ENCODE data around the gene SPTBN4.
"Not testable (repeated sequence)": the region's sequence is repeated elsewhere in the genome, so short reads cannot be mapped to it uniquely, and the experiment has no call there.

SPTBN4 gene

GRCh38 chr19:40585241-40585981 lies 118.6 kb downstream of the SPTBN4 start:
- H3K27me3 ChIP-seq (replicated peaks; ENCODE audit: control insufficient read depth, insufficient read depth, low read length, poor library complexity, severe bottlenecking), result no peaks in the 10 kb centered on the region
- H3K36me3 ChIP-seq (ENCODE audit: control insufficient read depth, insufficient read depth, low read length), result peaks cover 62% of the 10 kb centered on the region
- no peak for DNase-seq
- H3K9me3 ChIP-seq (ENCODE audit: control insufficient read depth, low read length), result no peaks in the 10 kb centered on the region
- H3K4me3 ChIP-seq (ENCODE audit: insufficient read depth, low read depth, low read length, poor library complexity, severe bottlenecking), result no peak overlapping the region
- H3K4me1 ChIP-seq (ENCODE audit: control insufficient read depth, insufficient read depth, low read length, poor library complexity, severe bottlenecking), result no peaks in the 10 kb centered on the region
- no peak overlapping the region for H3K27ac ChIP-seq (ENCODE audit: insufficient read depth, low read length, poor library complexity, severe bottlenecking)

GRCh38 chr19:40585982-40586422 lies 119.2 kb downstream of the SPTBN4 start:
- Histone ChIP-seq H3K36me3 (ENCODE audit: control insufficient read depth, insufficient read depth, low read length) (peaks cover 56% of the 10 kb centered on the region), H3K27ac (ENCODE audit: insufficient read depth, low read length, poor library complexity, severe bottlenecking) (no peak overlapping the region), H3K9me3 (ENCODE audit: control insufficient read depth, low read length) (no peaks in the 10 kb centered on the region), H3K4me3 (ENCODE audit: insufficient read depth, low read depth, low read length, poor library complexity, severe bottlenecking) (no peak overlapping the region), H3K4me1 (ENCODE audit: control insufficient read depth, insufficient read depth, low read length, poor library complexity, severe bottlenecking) (no peaks in the 10 kb centered on the region), H3K27me3 (replicated peaks; ENCODE audit: control insufficient read depth, insufficient read depth, low read length, poor library complexity, severe bottlenecking) (no peaks in the 10 kb centered on the region)
- no peak for DNase-seq

DNA sequence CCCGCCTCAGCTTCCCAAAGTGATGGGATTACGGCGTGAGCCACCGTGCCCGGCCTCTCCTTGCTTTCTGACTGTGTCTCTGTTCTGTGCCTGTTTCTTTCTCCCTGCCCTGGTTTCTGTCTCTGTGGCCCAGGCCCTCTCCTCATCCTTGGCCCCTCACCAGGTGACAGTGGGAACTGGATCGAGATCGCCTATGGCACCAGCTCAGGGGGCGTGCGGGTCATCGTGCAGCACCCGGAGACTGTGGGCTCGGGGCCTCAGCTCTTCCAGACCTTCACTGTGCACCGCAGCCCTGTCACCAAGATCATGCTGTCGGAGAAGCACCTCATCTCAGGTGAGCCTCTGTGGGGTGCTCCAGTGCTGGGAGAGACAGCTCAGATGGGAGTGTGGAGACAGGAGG lies 119.8 kb downstream of the SPTBN4 start:
- no peak overlapping the region for H3K4me3 ChIP-seq (ENCODE audit: insufficient read depth, low read depth, low read length, poor library complexity, severe bottlenecking)
- no peak for DNase-seq
- peaks cover 50% of the 10 kb centered on the region for H3K36me3 ChIP-seq (ENCODE audit: control insufficient read depth, insufficient read depth, low read length)
- no peaks in the 10 kb centered on the region for H3K27me3 ChIP-seq (replicated peaks; ENCODE audit: control insufficient read depth, insufficient read depth, low read length, poor library complexity, severe bottlenecking)
- H3K27ac ChIP-seq (ENCODE audit: insufficient read depth, low read length, poor library complexity, severe bottlenecking), result no peak overlapping the region
- H3K9me3 ChIP-seq (ENCODE audit: control insufficient read depth, low read length), result no peaks in the 10 kb centered on the region
- no peaks in the 10 kb centered on the region for H3K4me1 ChIP-seq (ENCODE audit: control insufficient read depth, insufficient read depth, low read length, poor library complexity, severe bottlenecking)

GRCh38 chr19:40588110-40588854 lies 121.5 kb downstream of the SPTBN4 start:
- H3K27ac ChIP-seq (ENCODE audit: insufficient read depth, low read length, poor library complexity, severe bottlenecking), result no peak overlapping the region
- no peaks in the 10 kb centered on the region for H3K9me3 ChIP-seq (ENCODE audit: control insufficient read depth, low read length)
- H3K27me3 ChIP-seq (replicated peaks; ENCODE audit: control insufficient read depth, insufficient read depth, low read length, poor library complexity, severe bottlenecking), result no peaks in the 10 kb centered on the region
- H3K4me3 ChIP-seq (ENCODE audit: insufficient read depth, low read depth, low read length, poor library complexity, severe bottlenecking), result no peak overlapping the region
- DNase-seq, result no peak
- H3K36me3 ChIP-seq (ENCODE audit: control insufficient read depth, insufficient read depth, low read length), result peaks cover 33% of the 10 kb centered on the region
- H3K4me1 ChIP-seq (ENCODE audit: control insufficient read depth, insufficient read depth, low read length, poor library complexity, severe bottlenecking), result no peaks in the 10 kb centered on the region

- no peak for DNase-seq
- Histone ChIP-seq H3K27ac (ENCODE audit: insufficient read depth, low read length, poor library complexity, severe bottlenecking) (no peak overlapping the region), H3K4me3 (ENCODE audit: insufficient read depth, low read depth, low read length, poor library complexity, severe bottlenecking) (no peak overlapping the region), H3K9me3 (ENCODE audit: control insufficient read depth, low read length) (no peaks in the 10 kb centered on the region), H3K36me3 (ENCODE audit: control insufficient read depth, insufficient read depth, low read length) (peaks cover 32% of the 10 kb centered on the region), H3K27me3 (replicated peaks; ENCODE audit: control insufficient read depth, insufficient read depth, low read length, poor library complexity, severe bottlenecking) (no peaks in the 10 kb centered on the region), H3K4me1 (ENCODE audit: control insufficient read depth, insufficient read depth, low read length, poor library complexity, severe bottlenecking) (no peaks in the 10 kb centered on the region)
Measured at GRCh38 chr19:40588926-40589569, 122.2 kb downstream of the SPTBN4 start.

GRCh38 chr19:40589591-40590429 lies 123.0 kb downstream of the SPTBN4 start:
- no peak for DNase-seq
- Histone ChIP-seq H3K27me3 (replicated peaks; ENCODE audit: control insufficient read depth, insufficient read depth, low read length, poor library complexity, severe bottlenecking) (no peaks in the 10 kb centered on the region), H3K4me1 (ENCODE audit: control insufficient read depth, insufficient read depth, low read length, poor library complexity, severe bottlenecking) (peaks cover 6% of the 10 kb centered on the region), H3K4me3 (ENCODE audit: insufficient read depth, low read depth, low read length, poor library complexity, severe bottlenecking) (no peak overlapping the region), H3K9me3 (ENCODE audit: control insufficient read depth, low read length) (no peaks in the 10 kb centered on the region), H3K36me3 (ENCODE audit: control insufficient read depth, insufficient read depth, low read length) (peaks cover 32% of the 10 kb centered on the region), H3K27ac (ENCODE audit: insufficient read depth, low read length, poor library complexity, severe bottlenecking) (no peak overlapping the region)

DNA sequence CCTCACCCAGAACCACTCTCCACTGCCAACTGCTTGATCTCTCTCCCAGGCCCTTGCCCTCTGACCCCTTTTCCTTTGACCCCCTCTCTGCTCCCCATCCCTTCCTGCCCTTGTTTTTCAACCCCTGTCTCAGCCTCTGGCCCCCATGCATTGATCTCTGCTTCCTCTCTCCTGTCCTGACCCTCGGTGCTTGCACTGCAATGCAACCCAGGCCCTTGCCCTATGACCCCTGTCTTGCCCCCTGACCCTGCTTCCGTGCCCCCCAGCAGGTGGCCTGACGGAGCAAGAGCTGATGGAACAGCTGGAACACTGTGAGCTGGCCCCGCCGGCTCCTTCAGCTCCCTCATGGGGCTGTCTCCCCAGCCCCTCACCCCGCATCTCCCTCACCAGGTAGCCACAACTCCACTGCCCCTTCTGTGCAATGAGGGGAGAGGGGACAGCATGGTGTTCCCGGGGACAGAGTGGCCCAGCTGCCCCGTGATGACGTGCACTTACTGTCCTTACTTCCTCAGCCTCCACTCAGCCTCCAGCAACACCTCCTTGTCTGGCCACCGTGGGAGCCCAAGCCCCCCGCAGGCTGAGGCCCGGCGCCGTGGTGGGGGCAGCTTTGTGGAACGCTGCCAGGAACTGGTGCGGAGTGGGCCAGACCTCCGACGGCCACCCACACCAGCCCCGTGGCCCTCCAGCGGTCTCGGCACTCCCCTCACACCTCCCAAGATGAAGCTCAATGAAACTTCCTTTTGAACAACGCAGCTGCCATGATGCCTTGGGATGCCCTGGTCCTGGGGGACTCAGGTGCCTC lies 123.9 kb downstream of the SPTBN4 start:
- no peak for DNase-seq
- Histone ChIP-seq H3K27ac (ENCODE audit: insufficient read depth, low read length, poor library complexity, severe bottlenecking) (no peak overlapping the region), H3K36me3 (ENCODE audit: control insufficient read depth, insufficient read depth, low read length) (peaks cover 32% of the 10 kb centered on the region)

DNA sequence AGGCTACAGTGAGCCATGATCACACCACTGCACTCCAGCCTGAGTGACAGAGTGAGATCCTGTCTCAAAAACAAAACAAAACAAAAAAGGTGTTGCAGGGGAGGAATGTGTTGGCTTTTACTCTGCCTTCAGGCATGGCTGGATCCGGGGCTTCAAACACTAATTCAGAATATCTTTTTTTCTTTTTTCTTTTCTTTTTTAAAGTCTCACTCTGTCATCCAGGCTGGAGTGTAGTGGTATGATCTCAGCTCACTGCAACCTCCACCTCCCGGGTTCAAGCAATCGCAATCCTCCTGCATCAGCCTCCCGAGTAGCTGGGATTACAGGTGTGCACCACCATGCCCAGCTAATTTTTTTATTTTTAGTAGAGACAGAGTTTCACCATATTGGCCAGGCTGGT lies 124.9 kb downstream of the SPTBN4 start:
- H3K9me3 ChIP-seq (ENCODE audit: control insufficient read depth, low read length); H3K4me3 ChIP-seq (ENCODE audit: insufficient read depth, low read depth, low read length, poor library complexity, severe bottlenecking); H3K27me3 ChIP-seq (replicated peaks; ENCODE audit: control insufficient read depth, insufficient read depth, low read length, poor library complexity, severe bottlenecking); DNase-seq; H3K4me1 ChIP-seq (ENCODE audit: control insufficient read depth, insufficient read depth, low read length, poor library complexity, severe bottlenecking); H3K27ac ChIP-seq (ENCODE audit: insufficient read depth, low read length, poor library complexity, severe bottlenecking): not testable (repeated sequence)
- peaks cover 21% of the 10 kb centered on the region for H3K36me3 ChIP-seq (ENCODE audit: control insufficient read depth, insufficient read depth, low read length)

More for the DNA sequence above, 123.9 kb downstream of the SPTBN4 start:
- peaks cover 6% of the 10 kb centered on the region for H3K4me1 ChIP-seq (ENCODE audit: control insufficient read depth, insufficient read depth, low read length, poor library complexity, severe bottlenecking)
- H3K27me3 ChIP-seq (replicated peaks; ENCODE audit: control insufficient read depth, insufficient read depth, low read length, poor library complexity, severe bottlenecking), result no peaks in the 10 kb centered on the region
- H3K9me3 ChIP-seq (ENCODE audit: control insufficient read depth, low read length), result no peaks in the 10 kb centered on the region
- H3K4me3 ChIP-seq (ENCODE audit: insufficient read depth, low read depth, low read length, poor library complexity, severe bottlenecking), result no peak overlapping the region

DNA sequence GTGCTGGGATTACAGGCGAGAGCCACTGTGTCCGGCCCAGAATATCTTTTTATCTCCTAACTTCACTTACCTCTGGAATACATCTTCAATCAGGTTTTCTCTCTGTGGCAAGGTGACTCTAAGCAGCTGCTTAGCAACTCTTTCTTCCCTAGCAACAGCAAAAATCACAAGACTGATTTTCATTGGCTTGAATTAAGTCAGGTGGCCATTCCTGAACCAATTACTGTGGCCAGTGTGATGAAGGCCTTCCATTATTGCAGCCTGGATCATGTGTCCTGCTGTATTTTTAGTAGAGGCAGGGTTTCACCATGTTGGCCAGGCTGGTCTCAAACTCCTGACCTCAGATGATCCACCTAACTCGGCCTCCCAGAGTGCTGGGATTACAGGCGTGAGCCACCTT lies 125.4 kb downstream of the SPTBN4 start:
- DNase-seq, result no peak
- Histone ChIP-seq H3K9me3 (ENCODE audit: control insufficient read depth, low read length) (no peaks in the 10 kb centered on the region), H3K4me1 (ENCODE audit: control insufficient read depth, insufficient read depth, low read length, poor library complexity, severe bottlenecking) (peaks cover 6% of the 10 kb centered on the region), H3K27ac (ENCODE audit: insufficient read depth, low read length, poor library complexity, severe bottlenecking) (no peak overlapping the region), H3K4me3 (ENCODE audit: insufficient read depth, low read depth, low read length, poor library complexity, severe bottlenecking) (no peak overlapping the region), H3K36me3 (ENCODE audit: control insufficient read depth, insufficient read depth, low read length) (peaks cover 17% of the 10 kb centered on the region), H3K27me3 (replicated peaks; ENCODE audit: control insufficient read depth, insufficient read depth, low read length, poor library complexity, severe bottlenecking) (peaks cover 1% of the 10 kb centered on the region)

All from effector memory CD4-positive, alpha-beta T cell (primary cell).